Aortic smooth muscle cell (primary cell): ENCODE measurements around the gene RGS13. TPM values are rescaled to one million over a fixed set of nuclear protein-coding genes. Genes with fewer than 3 reads are reported as not detected.

Source experiments
- total RNA-seq: library from RNA; depleted of rRNA; stranded (reverse); fragments of >200 nt; gene quantifications from 2 replicates; pipeline ENCODE4 v1.2.3, GENCODE V29; 2014

Gene RGS13, protein sequence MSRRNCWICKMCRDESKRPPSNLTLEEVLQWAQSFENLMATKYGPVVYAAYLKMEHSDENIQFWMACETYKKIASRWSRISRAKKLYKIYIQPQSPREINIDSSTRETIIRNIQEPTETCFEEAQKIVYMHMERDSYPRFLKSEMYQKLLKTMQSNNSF
- total RNA-seq = not detected in 2 replicates

DNA sequence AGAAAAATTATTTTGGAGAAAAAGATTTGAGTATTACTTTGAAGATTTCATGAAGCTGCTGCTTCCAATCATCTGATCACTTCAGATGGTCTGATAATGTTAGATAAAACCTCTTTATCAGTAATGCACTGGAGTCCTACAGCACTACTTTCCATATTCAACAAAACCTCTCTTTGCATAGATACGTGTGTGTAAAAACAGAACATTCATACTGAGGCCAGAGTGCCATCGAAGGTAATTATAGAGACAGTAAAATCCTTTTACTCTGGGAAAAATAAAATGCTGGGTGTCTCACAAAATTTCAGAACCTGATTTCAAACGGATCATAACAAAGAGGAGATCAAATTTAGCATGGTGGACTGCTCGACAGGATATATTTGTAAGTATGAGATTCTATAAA is at the start of gene RGS13:
TSS of gene RGS13 (plus strand) at position 209 of the 400 bp plus-strand sequence. CDS start 8,188 bp downstream, outside the sequence.

Other genes starting within 250 kb of the RGS13 start
- gene RGS1, start 60.4 kb upstream of the RGS13 start, total RNA-seq = not detected in 2 replicates
- 188 and 231 TPM in 2 replicates for gene RGS2, start 172.9 kb downstream of the RGS13 start, total RNA-seq